ENCODE data around the gene FCER1G. TPM values are rescaled to one million over a fixed set of nuclear protein-coding genes. Genes with fewer than 3 reads are reported as not detected.
A peak's percentile ranks its signal among the peaks of the same experiment; 100 is the strongest.
"Not testable (repeated sequence)": the region's sequence is repeated elsewhere in the genome, so short reads cannot be mapped to it uniquely, and the experiment has no call there.

Gene FCER1G
- total and polyA plus RNA-seq, 7 donors, result 3.3 to 23.5 (median 10.0) TPM

DNA sequence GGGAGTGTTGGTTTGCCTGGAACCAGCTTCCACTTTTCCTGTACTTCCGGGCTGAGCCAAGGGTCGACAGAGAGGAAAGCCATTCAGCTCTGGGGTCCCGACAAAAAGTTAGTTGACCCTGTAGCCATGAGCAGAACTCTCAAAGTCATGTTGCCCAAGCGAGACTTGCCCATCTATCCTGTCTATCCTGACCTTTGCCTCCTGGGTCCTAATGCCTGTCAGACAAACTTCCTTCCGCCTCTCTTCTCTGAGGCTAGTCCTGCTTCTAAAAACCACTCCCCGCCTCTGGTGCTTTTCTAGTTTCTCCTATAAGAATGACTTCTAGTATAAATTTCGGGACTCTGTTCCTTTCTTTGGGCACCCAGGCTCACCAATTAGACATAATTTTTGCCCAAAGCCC is 35.7 kb downstream of the FCER1G start:
- TF ChIP-seq, protein P1, sequence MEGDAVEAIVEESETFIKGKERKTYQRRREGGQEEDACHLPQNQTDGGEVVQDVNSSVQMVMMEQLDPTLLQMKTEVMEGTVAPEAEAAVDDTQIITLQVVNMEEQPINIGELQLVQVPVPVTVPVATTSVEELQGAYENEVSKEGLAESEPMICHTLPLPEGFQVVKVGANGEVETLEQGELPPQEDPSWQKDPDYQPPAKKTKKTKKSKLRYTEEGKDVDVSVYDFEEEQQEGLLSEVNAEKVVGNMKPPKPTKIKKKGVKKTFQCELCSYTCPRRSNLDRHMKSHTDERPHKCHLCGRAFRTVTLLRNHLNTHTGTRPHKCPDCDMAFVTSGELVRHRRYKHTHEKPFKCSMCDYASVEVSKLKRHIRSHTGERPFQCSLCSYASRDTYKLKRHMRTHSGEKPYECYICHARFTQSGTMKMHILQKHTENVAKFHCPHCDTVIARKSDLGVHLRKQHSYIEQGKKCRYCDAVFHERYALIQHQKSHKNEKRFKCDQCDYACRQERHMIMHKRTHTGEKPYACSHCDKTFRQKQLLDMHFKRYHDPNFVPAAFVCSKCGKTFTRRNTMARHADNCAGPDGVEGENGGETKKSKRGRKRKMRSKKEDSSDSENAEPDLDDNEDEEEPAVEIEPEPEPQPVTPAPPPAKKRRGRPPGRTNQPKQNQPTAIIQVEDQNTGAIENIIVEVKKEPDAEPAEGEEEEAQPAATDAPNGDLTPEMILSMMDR (IDR thresholded peaks at IDR 0.05), result no peak
- no peak for DNase-seq
- ATAC-seq, result no peak
- Histone ChIP-seq H3K9me3 (no peaks in the 10 kb centered on the region), H3K4me1 (no peaks in the 10 kb centered on the region), H3K4me3 (no peak overlapping the region), H3K36me3 (ENCODE audit: insufficient read depth in 1 of 2, low read depth in 1 of 2) (no peaks in the 10 kb centered on the region), H3K27ac (no peak overlapping the region), H3K27me3 (ENCODE audit: insufficient read depth in 3 of 3, low read length in 2 of 3) (no peaks in the 10 kb centered on the region)
- intact Hi-C loops (cut with DNase I), result no loop called here
- WGBS, 3 donors, result 67 to 86% (median 70%) methylated on average over 7 of the region's 7 CpGs

DNA sequence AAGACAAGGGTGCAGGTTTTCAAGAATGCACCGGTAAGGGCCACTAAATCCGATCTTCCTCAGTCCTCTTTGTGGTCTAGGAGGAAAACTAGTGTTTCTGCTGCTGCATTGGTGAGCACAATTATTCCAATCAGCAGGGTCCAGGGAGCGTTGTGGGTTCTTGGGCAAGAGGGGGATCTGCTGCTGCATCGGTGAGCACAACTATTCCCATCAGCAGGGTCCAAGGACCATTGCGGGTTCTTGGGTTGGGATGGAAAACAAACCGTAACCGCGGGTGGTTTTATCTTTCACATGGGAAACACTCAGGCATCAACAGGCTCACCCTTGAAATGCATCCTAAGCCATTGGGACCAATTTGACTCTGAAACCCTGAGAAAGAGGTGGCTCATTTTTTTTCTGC is 36.5 kb downstream of the FCER1G start:
- H3K27ac ChIP-seq, result no peak overlapping the region
- no peaks in the 10 kb centered on the region for H3K4me1 ChIP-seq
- ATAC-seq (no peak), DNase-seq (no peak)
- WGBS, 3 donors, result 88 to 96% (median 90%) methylated on average over 8 of the region's 8 CpGs
- H3K36me3 ChIP-seq (ENCODE audit: insufficient read depth in 1 of 2, low read depth in 1 of 2), result no peaks in the 10 kb centered on the region
- intact Hi-C loops (cut with DNase I), result no loop called here
- H3K4me3 ChIP-seq, result no peak overlapping the region
- TF ChIP-seq, protein P1 (IDR thresholded peaks at IDR 0.05), result no peak
- H3K27me3 ChIP-seq (ENCODE audit: insufficient read depth in 3 of 3, low read length in 2 of 3), result no peaks in the 10 kb centered on the region
- peaks cover under 1% of the 10 kb centered on the region for H3K9me3 ChIP-seq

DNA sequence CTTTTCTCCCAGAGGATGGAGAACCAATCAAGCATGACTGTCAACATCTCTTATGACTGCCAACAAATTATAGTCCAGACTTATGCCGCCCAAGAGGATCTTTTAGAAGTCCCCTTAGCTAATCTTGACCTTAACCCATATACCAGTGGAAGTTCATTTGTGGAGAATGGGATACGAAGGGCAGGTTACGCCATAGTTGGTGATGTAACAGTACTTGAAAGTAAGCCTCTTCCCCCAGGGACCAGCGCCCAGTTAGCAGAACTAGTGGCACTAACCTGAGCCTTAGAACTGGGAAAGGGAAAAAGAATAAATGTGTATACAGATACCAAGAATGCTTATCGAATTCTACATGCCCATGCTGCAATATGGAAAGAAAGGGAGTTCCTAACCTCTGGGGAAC is 40.2 kb downstream of the FCER1G start:
- H3K36me3 ChIP-seq (ENCODE audit: insufficient read depth in 1 of 2, low read depth in 1 of 2); intact Hi-C loops (cut with DNase I); ATAC-seq; DNase-seq; H3K4me3 ChIP-seq; H3K4me1 ChIP-seq; H3K9me3 ChIP-seq; H3K27ac ChIP-seq: not testable (repeated sequence)
- 71 to 80% (median 77%) methylated on average over 5 of the region's 5 CpGs for WGBS, 3 donors
- H3K27me3 ChIP-seq (ENCODE audit: insufficient read depth in 3 of 3, low read length in 2 of 3), result peaks cover 2 to 32% (median 14%) of the 10 kb centered on the region in 3 donors

DNA sequence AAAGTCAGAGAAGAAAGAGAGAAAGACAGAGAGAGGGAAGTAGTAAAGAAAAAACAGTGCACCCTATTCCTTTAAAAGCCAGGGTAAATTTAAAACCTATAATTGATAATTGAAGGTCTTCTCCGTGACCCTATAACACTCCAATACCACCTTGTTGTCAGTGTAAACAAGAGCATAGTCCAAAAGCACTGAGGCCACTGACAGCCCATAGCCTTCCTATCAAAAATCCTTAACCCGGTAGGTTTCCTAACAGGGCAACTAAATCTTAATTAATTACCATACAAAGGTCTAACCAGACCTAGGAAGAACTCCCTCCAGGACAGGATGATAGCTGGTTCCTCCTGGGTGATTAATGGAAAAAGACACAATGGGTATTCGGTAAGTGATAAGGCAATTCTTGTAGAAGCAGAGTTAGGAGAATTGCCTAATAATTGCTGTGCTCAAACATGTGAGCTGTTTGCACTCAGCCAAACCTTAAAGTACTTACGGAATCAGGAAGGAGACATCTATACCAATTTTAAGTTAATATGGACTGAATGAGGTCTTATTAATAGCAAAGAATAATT is 40.9 kb downstream of the FCER1G start:
- WGBS, 3 donors, result 89 to 91% (median 89%) methylated on average over 4 of the region's 4 CpGs
- H3K4me3 ChIP-seq; ATAC-seq; intact Hi-C loops (cut with DNase I); DNase-seq; H3K9me3 ChIP-seq; H3K4me1 ChIP-seq; H3K36me3 ChIP-seq (ENCODE audit: insufficient read depth in 1 of 2, low read depth in 1 of 2); H3K27ac ChIP-seq: not testable (repeated sequence)
- H3K27me3 ChIP-seq (ENCODE audit: insufficient read depth in 3 of 3, low read length in 2 of 3), result peaks cover 3 to 36% (median 17%) of the 10 kb centered on the region in 3 donors

DNA sequence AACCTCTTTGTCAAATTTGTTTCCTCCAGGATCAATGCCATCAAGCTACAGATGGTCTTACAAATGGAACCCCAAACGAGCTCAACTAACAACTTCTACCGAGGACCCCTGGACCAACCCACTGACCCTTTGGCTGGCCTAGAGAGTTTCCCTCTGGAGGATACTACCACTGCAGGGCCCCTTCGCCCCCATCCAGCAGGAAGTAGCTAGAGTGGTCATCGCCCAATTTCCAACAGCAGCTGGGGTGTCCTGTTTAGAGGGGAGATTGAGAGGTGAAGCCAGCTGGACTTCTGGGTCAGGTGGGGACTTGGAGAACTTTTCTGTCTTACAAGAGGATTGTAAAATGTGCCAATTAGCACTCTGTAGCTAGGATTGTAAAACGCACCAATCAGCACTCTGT is 42.0 kb downstream of the FCER1G start:
- 94 to 97% (median 95%) methylated on average over 5 of the region's 5 CpGs for WGBS, 3 donors
- peaks cover 3 to 37% (median 17%) of the 10 kb centered on the region in 3 donors for H3K27me3 ChIP-seq (ENCODE audit: insufficient read depth in 3 of 3, low read length in 2 of 3)
- H3K4me1 ChIP-seq; DNase-seq; H3K36me3 ChIP-seq (ENCODE audit: insufficient read depth in 1 of 2, low read depth in 1 of 2); ATAC-seq; H3K27ac ChIP-seq; H3K4me3 ChIP-seq; H3K9me3 ChIP-seq; intact Hi-C loops (cut with DNase I): not testable (repeated sequence)

DNA sequence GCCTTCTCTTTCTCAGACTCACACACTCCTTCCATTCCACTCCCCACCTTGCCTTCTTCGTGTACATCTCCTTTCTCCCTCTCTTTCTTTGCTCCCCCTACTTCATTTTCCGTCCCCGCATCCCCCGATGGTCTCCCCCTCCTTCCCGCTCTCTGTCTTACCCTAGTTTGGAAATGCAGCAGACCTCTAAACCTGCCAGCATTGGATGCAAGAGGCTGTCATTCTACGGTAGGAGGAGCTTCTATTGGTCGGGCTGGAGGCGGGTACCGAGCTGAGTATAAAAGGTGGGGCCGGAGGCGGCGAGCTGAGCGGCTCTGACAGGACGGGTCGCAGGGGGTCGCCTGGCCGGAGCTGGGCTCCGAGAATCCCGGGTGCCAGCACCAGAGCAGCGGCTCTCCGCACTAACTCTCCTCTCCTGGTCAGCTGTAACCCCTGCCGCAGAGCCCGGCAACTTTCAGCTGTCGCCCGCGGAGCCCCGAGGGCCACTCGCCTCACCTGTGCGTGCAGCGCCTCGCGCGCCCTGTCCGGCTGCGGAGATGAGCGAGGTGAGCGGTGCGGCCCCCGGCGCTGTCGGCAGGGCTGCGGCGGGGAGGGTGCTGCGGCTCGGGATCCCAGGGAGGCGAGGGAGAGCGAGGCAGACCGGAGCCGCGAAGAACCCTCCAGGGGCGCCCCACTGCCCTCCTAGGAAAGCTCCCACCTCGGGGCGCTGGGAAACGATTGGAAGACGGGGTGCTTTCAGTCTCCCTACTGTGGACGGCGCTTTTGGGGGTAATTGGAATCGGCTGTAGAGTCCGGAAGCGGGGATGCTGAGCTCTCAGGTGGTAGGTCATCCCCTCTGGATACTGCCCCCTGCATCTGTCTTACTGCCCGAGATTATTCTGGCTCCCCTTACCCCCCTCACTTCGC is 43.6 kb downstream of the FCER1G start, which contains the start of gene PCP4L1:
PCP4L1 (plus strand) TSS at position 307 of the 906 bp plus-strand sequence; CDS start at position 537, 230 bp downstream.
- ATAC-seq (peak in 3 of 4 donors; percentile 36 to 67 (median 40)), DNase-seq (peak; percentile 19 to 46)
- H3K9me3 ChIP-seq, result peaks cover 9% of the 10 kb centered on the region
- peaks cover 7% of the 10 kb centered on the region for H3K4me1 ChIP-seq
- H3K27me3 ChIP-seq (ENCODE audit: insufficient read depth in 3 of 3, low read length in 2 of 3), result peaks cover 3 to 37% (median 17%) of the 10 kb centered on the region in 3 donors
- intact Hi-C loops (cut with DNase I), result no loop called here
- H3K36me3 ChIP-seq (ENCODE audit: insufficient read depth in 1 of 2, low read depth in 1 of 2), result no peaks in the 10 kb centered on the region
- 2% methylated on average over 53 to 62 of the region's 62 CpGs for WGBS, 3 donors
- peak within 1 kb of the TSS; percentile 57 for H3K4me3 ChIP-seq
- no peak within 1 kb of the TSS for H3K27ac ChIP-seq
- TF ChIP-seq, protein P1 (IDR thresholded peaks at IDR 0.05), result no peak

Measured in psoas muscle (tissue), 8 donors.